Thyroid gland (tissue), 4 donors: ENCODE data around the gene UBC.

Experiments used
- CTCF ChIP-seq, 6 experiments: fragments of 200-600 bp in 3 of 6; fragments of 450-650 bp in 3 of 6; sonication (generic) in 3 of 6; IDR thresholded peaks; one replicate each; pipeline ENCODE4 v1.5.1; 2016 to 2019; ENCODE audit warnings: antibody characterized with exemption in 6 of 6, mild to moderate bottlenecking in 2 of 6, inconsistent platforms in 1 of 6, moderate library complexity in 1 of 6
- POLR2A ChIP-seq, 2 donors: fragments of 450-650 bp; IDR thresholded peaks; one replicate each; pipeline ENCODE4 v1.6.1; 2017; ENCODE audit warnings: antibody characterized with exemption in 2 of 2, mild to moderate bottlenecking in 2 of 2, moderate library complexity in 1 of 2

- no peak for TF ChIP-seq POLR2A (IDR thresholded peaks at IDR 0.05)
- peak in 5 of 6 experiments; percentile 29 to 81 (median 71) for TF ChIP-seq CTCF (IDR thresholded peaks at IDR 0.05)
These were observed 717 bp downstream of the UBC start for GRCh38 chr12:124913474-124914391.
